Suprapubic skin (tissue), 4 donors: Measurements from ENCODE around the gene PRM2. TPM values are rescaled to one million over a fixed set of nuclear protein-coding genes. Genes with fewer than 3 reads are reported as not detected.

ENCODE experiments used
- DNase-seq, 2 donors: peaks; one replicate each; pipeline ENCODE4 v3.0.0-alpha.2; 2019; ENCODE audit warnings: low spot score in 2 of 2
- H3K27ac ChIP-seq: fragments of 200-600 bp; sonication (generic); one replicate; pipeline ENCODE4 v1.5.1; 2019
- H3K27me3 ChIP-seq: fragments of 200-600 bp; sonication (generic); one replicate; pipeline ENCODE4 v1.5.1; 2019
- H3K36me3 ChIP-seq: fragments of 200-600 bp; sonication (generic); one replicate; pipeline ENCODE4 v1.5.1; 2019
- H3K4me1 ChIP-seq: fragments of 200-600 bp; sonication (generic); one replicate; pipeline ENCODE4 v1.5.1; 2019
- H3K4me3 ChIP-seq: fragments of 200-600 bp; sonication (generic); one replicate; pipeline ENCODE4 v1.5.1; 2019; ENCODE audit warnings: mild to moderate bottlenecking
- H3K9me3 ChIP-seq: fragments of 200-600 bp; sonication (generic); one replicate; pipeline ENCODE4 v1.5.1; 2019
- EP300 ChIP-seq: sonication (generic); formaldehyde crosslinking; IDR thresholded peaks from one replicate; pipeline ENCODE4 v1.6.1; 2017; ENCODE audit warnings: antibody characterized with exemption
- POLR2A ChIP-seq, 2 donors: fragments of 450-650 bp; IDR thresholded peaks; one replicate each; pipeline ENCODE4 v1.6.1; 2017; ENCODE audit warnings: antibody characterized with exemption in 2 of 2, mild to moderate bottlenecking in 2 of 2, moderate library complexity in 2 of 2
- POLR2AphosphoS5 ChIP-seq, 3 donors: sonication (generic); formaldehyde crosslinking; IDR thresholded peaks; one replicate each; pipeline ENCODE4 v1.6.1; 2017; ENCODE audit warnings: antibody characterized with exemption in 3 of 3
- WGBS: methylation state at CpG from one replicate; pipeline ENCODE4 v1.1.5; 2018; 5-methylcytosine and 5-hydroxymethylcytosine counted together
- total RNA-seq, 4 donors: library from RNA; depleted of rRNA; stranded (reverse); fragments of >200 nt; gene quantifications; one replicate each; pipeline ENCODE4 v1.1.0, GENCODE V29; 2016
- TF ChIP-seq, protein P1 (sequence below), 2 donors: fragments of 200-600 bp in 1 of 2; fragments of 450-650 bp in 1 of 2; sonication (generic) in 1 of 2; IDR thresholded peaks; one replicate each; pipeline ENCODE4 v1.5.1; 2016 to 2019; ENCODE audit warnings: antibody characterized with exemption in 2 of 2, mild to moderate bottlenecking in 1 of 2, moderate library complexity in 1 of 2

Gene PRM2
- total RNA-seq, 4 donors from 2014 or later: not detected

- WGBS: 92% methylated on average over 13 of the region's 13 CpGs
- TF ChIP-seq POLR2A (IDR thresholded peaks at IDR 0.05): no peak
- TF ChIP-seq POLR2AphosphoS5 (IDR thresholded peaks at IDR 0.05): no peak
- TF ChIP-seq EP300: no peak
- TF ChIP-seq, protein P1, sequence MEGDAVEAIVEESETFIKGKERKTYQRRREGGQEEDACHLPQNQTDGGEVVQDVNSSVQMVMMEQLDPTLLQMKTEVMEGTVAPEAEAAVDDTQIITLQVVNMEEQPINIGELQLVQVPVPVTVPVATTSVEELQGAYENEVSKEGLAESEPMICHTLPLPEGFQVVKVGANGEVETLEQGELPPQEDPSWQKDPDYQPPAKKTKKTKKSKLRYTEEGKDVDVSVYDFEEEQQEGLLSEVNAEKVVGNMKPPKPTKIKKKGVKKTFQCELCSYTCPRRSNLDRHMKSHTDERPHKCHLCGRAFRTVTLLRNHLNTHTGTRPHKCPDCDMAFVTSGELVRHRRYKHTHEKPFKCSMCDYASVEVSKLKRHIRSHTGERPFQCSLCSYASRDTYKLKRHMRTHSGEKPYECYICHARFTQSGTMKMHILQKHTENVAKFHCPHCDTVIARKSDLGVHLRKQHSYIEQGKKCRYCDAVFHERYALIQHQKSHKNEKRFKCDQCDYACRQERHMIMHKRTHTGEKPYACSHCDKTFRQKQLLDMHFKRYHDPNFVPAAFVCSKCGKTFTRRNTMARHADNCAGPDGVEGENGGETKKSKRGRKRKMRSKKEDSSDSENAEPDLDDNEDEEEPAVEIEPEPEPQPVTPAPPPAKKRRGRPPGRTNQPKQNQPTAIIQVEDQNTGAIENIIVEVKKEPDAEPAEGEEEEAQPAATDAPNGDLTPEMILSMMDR (IDR thresholded peaks at IDR 0.05): no peak
- no peak overlapping the region for H3K27ac ChIP-seq
Measured at GRCh38 chr16:11234884-11235702, 41.2 kb downstream of the PRM2 start.

DNA sequence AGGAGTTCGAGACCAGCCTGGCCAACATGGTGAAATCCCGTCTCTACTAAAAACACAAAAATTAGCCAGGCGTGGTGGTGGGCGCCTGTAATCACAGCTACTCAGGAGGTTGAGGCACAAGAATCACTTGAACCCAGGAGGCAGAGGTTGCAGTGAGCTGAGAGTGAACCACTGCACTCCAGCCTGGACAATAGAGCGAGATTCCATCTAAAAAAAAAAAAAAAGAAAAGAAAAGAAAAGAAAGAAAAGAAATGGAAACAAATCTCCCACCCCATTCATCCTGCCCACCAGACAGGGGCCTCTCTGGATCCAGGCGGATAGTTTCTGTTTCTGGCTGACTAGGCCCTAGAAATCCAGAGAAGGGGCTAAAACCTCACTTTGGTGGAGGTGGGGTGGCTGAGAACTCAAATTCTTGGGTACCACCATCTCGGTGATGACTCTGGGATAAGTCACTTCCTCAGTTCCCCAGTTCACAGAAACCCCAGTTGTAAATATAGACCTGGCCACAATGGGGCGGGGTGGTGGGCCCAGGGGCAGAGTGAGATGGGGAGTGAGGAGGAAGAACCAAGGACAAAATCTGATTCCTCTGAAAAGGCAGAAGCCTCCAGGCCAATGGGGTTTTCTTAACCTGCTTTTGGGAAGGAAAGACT lies 42.4 kb downstream of the PRM2 start:
- DNase-seq: no peak
- Histone ChIP-seq H3K36me3 (no peaks in the 10 kb centered on the region), H3K27ac (no peak overlapping the region), H3K9me3 (no peaks in the 10 kb centered on the region), H3K27me3 (no peaks in the 10 kb centered on the region), H3K4me3 (no peak overlapping the region), H3K4me1 (peaks cover 8% of the 10 kb centered on the region)
- no peak for TF ChIP-seq EP300
- no peak for TF ChIP-seq POLR2AphosphoS5 (IDR thresholded peaks at IDR 0.05)
- TF ChIP-seq, protein P1 (IDR thresholded peaks at IDR 0.05): no peak
- TF ChIP-seq POLR2A (IDR thresholded peaks at IDR 0.05): no peak
- 74% methylated on average over 8 of the region's 8 CpGs for WGBS

More at GRCh38 chr16:11234884-11235702, 41.2 kb downstream of the PRM2 start:
- H3K4me1 ChIP-seq: no peaks in the 10 kb centered on the region
- no peaks in the 10 kb centered on the region for H3K27me3 ChIP-seq
- H3K9me3 ChIP-seq: no peaks in the 10 kb centered on the region
- no peak for DNase-seq
- no peak overlapping the region for H3K4me3 ChIP-seq
- no peaks in the 10 kb centered on the region for H3K36me3 ChIP-seq

- H3K36me3 ChIP-seq: no peaks in the 10 kb centered on the region
- TF ChIP-seq POLR2AphosphoS5 (IDR thresholded peaks at IDR 0.05): no peak
- H3K27me3 ChIP-seq: no peaks in the 10 kb centered on the region
- H3K27ac ChIP-seq: no peak overlapping the region
- no peak for DNase-seq
- H3K9me3 ChIP-seq: no peaks in the 10 kb centered on the region
- 78% methylated on average over 9 of the region's 35 CpGs for WGBS
- H3K4me1 ChIP-seq: peaks cover 8% of the 10 kb centered on the region
- no peak overlapping the region for H3K4me3 ChIP-seq
Measured at GRCh38 chr16:11232852-11233726, 43.2 kb downstream of the PRM2 start.

DNA sequence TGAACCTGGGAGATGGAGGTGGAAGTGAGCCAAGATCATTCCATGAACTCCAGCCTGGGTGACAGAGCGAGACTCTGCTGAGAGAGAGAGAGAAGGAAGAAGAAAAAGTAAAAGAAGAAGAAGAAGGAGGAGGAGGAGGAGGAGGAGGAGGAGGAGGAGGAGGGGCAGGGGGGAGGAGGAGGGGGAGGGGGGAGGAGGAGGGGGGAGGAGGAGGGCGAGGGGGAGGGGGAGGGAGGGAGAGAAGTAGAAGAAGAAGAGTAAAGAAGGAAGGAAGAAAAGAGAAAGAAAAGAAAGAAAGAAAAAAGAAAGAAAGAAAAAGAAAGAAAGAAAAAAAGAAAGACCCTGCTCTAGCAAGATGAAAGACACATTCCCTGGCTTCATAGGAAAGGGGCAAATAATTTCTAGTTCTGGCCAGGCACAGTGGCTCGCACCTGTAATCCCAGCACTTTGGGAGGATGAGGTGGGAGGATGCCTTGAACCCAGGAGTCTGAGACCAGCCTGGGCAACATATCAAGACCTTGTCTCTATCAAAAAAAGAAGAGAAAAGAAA lies 43.9 kb downstream of the PRM2 start:
- H3K27me3 ChIP-seq: no peaks in the 10 kb centered on the region
- no peak overlapping the region for H3K27ac ChIP-seq
- no peaks in the 10 kb centered on the region for H3K9me3 ChIP-seq
- H3K4me3 ChIP-seq: no peak overlapping the region
- peaks cover 8% of the 10 kb centered on the region for H3K4me1 ChIP-seq
- H3K36me3 ChIP-seq: no peaks in the 10 kb centered on the region
- 92% methylated on average over 2 of the region's 3 CpGs for WGBS
- TF ChIP-seq POLR2A (IDR thresholded peaks at IDR 0.05) (no peak), POLR2AphosphoS5 (IDR thresholded peaks at IDR 0.05) (no peak), EP300 (no peak)
- TF ChIP-seq, protein P1 (IDR thresholded peaks at IDR 0.05): no peak
- no peak for DNase-seq

- Histone ChIP-seq H3K27ac (no peak overlapping the region), H3K27me3 (no peaks in the 10 kb centered on the region), H3K4me1 (peaks cover 8% of the 10 kb centered on the region), H3K36me3 (no peaks in the 10 kb centered on the region), H3K4me3 (no peak overlapping the region), H3K9me3 (no peaks in the 10 kb centered on the region)
- TF ChIP-seq, protein P1 (IDR thresholded peaks at IDR 0.05): no peak
- TF ChIP-seq POLR2AphosphoS5 (IDR thresholded peaks at IDR 0.05) (no peak), EP300 (no peak), POLR2A (IDR thresholded peaks at IDR 0.05) (no peak)
- WGBS: 85% methylated on average over 10 of the region's 10 CpGs
- DNase-seq: no peak
Measured at GRCh38 chr16:11231367-11231970, 44.8 kb downstream of the PRM2 start.
